Measurements from ENCODE around the gene AQP9. TPM values are rescaled to one million over a fixed set of nuclear protein-coding genes. Genes with fewer than 3 reads are reported as not detected.

AQP9 gene
- total RNA-seq, 1 experiment from 2014 or later = 0.67 TPM

Other genes with a start within 250 kb of the AQP9 start
- 8.9 and 12.6 TPM in 2 replicates for gene ALDH1A2, start 72.7 kb upstream of the AQP9 start, total RNA-seq (2014; rRNA removed; shearing (Covaris generic))